SK-N-SH treated with all-trans-retinoic acid at 6 μM for 48 hours (cell line): ENCODE measurements around the gene SMIM1.

Experiments
- BACH2 ChIP-seq: fragments of 250-450 bp; sonication (Bioruptor Pico); IDR thresholded peaks from 2 replicates; pipeline ENCODE4 v1.9.0; 2021; ENCODE audit warnings: mild to moderate bottlenecking, borderline replicate concordance
- CREB5 ChIP-seq: fragments of 250-450 bp; sonication (Bioruptor Pico); IDR thresholded peaks from 2 replicates; pipeline ENCODE4 v1.5.1; 2020; ENCODE audit warnings: low read depth, mild to moderate bottlenecking, moderate library complexity
- CSDC2 ChIP-seq: fragments of 250-450 bp; sonication (Bioruptor Pico); IDR thresholded peaks from 2 replicates; pipeline ENCODE4 v1.5.0; 2020; ENCODE audit warnings: mild to moderate bottlenecking, moderate library complexity
- GLIS3 ChIP-seq: fragments of 250-450 bp; sonication (Bioruptor Pico); IDR thresholded peaks from 2 replicates; pipeline ENCODE4 v1.5.0; 2020; ENCODE audit warnings: mild to moderate bottlenecking, moderate library complexity
- ISL1 ChIP-seq: fragments of 250-450 bp; sonication (Bioruptor Pico); IDR thresholded peaks from 2 replicates; pipeline ENCODE4 v2.1.2; 2022; ENCODE audit warnings: mild to moderate bottlenecking, moderate library complexity
- PATZ1 ChIP-seq: fragments of 250-450 bp; sonication (Bioruptor Pico); IDR thresholded peaks from 2 replicates; pipeline ENCODE4 v1.8.0; 2020; ENCODE audit warnings: mild to moderate bottlenecking, moderate library complexity, borderline replicate concordance
- TCF4 ChIP-seq: fragments of 250-450 bp; sonication (Bioruptor Pico); IDR thresholded peaks from 2 replicates; pipeline ENCODE4 v1.8.0; 2021; ENCODE audit warnings: mild to moderate bottlenecking, moderate library complexity, borderline replicate concordance
- TOX ChIP-seq: fragments of 250-450 bp; sonication (Bioruptor Pico); IDR thresholded peaks from 2 replicates; pipeline ENCODE4 v1.8.0; 2021; ENCODE audit warnings: mild to moderate bottlenecking, moderate library complexity, borderline replicate concordance
- ZFP30 ChIP-seq: fragments of 450-650 bp; formaldehyde crosslinking; IDR thresholded peaks from 2 replicates; pipeline ENCODE4 v1.5.0; 2022; ENCODE audit warnings: mild to moderate bottlenecking, moderate library complexity
- ZNF8 ChIP-seq: fragments of 450-650 bp; formaldehyde crosslinking; IDR thresholded peaks from 2 replicates; pipeline ENCODE4 v1.5.0; 2020; ENCODE audit warnings: mild to moderate bottlenecking, moderate library complexity
- TF ChIP-seq, protein P1 (sequence below): fragments of 250-450 bp; sonication (Bioruptor Pico); IDR thresholded peaks from 2 replicates; pipeline ENCODE4 v1.8.0; 2021; ENCODE audit warnings: low read depth, mild to moderate bottlenecking, moderate library complexity, borderline replicate concordance

DNA sequence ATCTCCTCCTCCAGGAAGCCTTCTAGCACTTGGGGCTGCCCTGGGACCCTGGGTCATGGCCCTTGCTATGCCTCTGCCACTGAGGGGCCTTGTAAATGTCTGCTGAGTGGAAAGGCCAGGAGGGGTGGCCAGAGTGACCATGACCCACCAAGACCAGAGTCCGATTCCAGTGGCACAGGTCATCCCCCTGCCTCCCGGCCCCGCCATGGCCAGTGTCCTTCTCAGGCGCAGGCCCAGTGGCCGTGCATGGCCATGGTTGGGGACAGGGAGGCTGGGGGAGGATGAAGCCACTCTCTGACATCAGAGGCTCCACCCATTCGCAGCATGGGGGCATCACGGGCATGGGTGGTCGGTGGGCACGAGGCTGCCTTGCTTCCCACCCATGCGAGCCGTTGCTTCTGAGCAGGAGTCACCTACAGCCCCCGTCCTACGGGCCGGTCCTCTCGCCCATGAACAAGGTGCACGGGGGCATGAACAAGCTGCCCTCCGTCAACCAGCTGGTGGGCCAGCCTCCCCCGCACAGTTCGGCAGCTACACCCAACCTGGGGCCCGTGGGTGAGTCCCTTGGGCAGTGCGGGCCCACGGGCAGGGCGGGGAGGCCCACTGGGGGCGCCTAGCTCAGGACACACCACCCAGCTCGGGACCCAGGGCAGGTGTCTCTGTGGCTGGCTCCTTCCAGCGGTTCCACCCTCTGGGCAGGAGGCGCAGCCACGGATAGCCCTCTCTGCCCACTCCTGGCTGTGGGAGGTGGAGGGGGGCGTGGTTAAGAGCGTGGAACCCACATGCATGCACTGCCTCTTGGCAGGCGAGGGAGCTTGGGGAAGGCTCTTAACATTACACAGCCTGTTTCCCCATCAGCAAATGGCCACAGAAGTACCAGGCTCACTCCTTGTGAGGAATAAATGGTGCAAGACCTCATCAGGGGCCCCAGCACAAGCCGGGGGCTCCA lies 42.7 kb upstream of the SMIM1 start:
- TF ChIP-seq PATZ1 (CRISPR knock-in tag) (no peak), CREB5 (CRISPR knock-in tag) (no peak), BACH2 (CRISPR knock-in tag) (no peak), CSDC2 (CRISPR knock-in tag) (no peak), ZNF8 (no peak), ZFP30 (no peak), TCF4 (CRISPR knock-in tag) (no peak), ISL1 (CRISPR knock-in tag) (no peak), GLIS3 (CRISPR knock-in tag) (no peak), TOX (CRISPR knock-in tag) (no peak)
- TF ChIP-seq, protein P1, sequence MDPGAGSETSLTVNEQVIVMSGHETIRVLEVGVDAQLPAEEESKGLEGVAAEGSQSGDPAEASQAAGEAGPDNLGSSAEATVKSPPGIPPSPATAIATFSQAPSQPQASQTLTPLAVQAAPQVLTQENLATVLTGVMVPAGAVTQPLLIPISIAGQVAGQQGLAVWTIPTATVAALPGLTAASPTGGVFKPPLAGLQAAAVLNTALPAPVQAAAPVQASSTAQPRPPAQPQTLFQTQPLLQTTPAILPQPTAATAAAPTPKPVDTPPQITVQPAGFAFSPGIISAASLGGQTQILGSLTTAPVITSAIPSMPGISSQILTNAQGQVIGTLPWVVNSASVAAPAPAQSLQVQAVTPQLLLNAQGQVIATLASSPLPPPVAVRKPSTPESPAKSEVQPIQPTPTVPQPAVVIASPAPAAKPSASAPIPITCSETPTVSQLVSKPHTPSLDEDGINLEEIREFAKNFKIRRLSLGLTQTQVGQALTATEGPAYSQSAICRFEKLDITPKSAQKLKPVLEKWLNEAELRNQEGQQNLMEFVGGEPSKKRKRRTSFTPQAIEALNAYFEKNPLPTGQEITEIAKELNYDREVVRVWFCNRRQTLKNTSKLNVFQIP (CRISPR knock-in tag) = no peak
